ENCODE measurements around the gene UNK.
"Not testable (repeated sequence)": the region's sequence is repeated elsewhere in the genome, so short reads cannot be mapped to it uniquely, and the experiment has no call there.

The UNK gene

DNA sequence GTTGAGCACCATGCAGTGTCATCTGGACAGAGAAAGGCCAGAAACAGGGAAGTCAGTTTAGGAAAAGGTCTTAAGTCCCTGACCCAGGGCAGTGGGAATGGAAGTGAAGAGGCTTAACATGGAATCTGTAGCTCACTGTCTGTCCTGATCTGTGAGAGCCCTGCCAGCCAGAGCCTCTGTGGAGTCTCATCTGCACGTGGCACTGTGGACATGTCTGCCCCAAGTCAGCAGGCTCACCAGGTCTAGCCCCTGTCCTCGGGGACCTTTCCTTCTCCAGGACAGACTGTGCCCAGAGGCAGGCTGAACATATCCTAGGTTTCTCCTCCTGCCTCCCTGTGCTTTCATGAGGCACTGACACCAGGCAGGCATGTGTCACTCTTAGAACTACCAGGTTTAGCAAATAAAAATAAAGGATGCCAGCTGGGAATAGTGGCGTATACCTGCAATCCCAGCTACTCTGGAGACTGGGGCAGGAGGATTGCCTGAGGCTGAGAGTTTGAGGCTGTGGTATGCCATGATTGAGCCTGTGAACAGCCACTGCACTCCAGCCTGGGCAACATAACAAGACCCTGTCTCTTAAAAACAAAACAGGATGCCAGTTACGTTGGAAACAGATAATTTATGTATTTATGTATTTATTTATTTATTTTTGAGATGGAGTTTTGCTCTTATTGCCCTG is 22.4 kb downstream of the UNK start:
- DNase-seq = no peak

- DNase-seq = no peak
These were observed 23.3 kb downstream of the UNK start for GRCh38 chr17:75807861-75808260.

GRCh38 chr17:75808549-75808904 is 23.9 kb downstream of the UNK start:
- no peak for DNase-seq

DNA sequence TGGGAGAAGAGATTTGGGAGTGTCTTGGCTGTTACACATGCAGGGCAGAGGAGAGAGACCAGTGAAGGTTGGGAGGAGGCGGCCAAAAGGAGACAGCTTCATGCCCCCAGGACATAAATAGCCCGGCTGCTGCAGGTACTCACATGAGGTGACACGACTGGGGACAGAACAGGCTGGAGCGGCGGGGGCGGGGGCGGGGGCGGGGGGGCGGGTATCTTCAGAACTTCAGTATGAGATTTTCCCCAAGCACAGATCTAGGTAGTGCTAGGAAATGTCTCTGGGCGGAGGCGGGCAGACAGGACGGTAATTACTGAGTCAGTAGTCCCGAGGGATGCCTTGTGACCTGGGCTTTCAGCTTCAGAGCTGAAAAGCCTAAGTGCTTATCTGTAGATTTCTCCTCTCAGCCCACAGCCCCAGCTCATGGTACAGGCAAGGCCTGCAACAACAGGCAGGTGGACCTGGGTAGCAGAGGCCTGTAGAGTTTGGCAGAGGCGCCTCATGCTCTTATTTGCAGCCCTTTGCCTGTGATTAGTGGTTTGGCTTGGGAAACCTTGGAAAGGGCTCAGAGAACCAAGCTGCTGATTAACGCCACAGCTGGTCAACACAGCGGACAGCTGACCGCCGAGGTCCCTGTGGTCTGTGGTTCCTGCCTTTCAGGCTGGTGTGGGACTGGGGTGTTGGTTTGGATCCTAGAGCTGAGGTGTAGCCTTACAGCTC is 24.5 kb downstream of the UNK start:
- peak in 1 of 2 experiments; percentile 31 for DNase-seq

GRCh38 chr17:75809631-75810111 is 25.1 kb downstream of the UNK start:
- DNase-seq = no peak

DNA sequence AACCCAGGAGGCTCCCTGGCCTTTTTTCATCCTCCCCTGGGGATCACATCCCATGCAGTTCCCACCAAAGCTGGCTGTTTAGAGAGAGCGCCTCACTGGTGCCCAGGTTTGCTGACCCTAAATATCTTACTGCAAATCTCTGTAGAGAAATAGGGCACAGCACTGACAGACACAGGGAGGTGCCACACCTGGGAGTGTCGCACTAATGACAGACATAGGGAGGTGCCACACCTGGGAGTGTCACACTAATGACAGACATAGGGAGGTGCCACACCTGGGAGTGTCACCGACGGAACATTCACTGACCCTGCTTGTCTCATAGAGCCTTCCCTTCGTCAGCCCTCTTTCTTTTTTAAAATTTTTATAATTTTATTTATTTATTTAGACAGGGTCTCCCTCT is 25.6 kb downstream of the UNK start:
- DNase-seq = no peak

DNA sequence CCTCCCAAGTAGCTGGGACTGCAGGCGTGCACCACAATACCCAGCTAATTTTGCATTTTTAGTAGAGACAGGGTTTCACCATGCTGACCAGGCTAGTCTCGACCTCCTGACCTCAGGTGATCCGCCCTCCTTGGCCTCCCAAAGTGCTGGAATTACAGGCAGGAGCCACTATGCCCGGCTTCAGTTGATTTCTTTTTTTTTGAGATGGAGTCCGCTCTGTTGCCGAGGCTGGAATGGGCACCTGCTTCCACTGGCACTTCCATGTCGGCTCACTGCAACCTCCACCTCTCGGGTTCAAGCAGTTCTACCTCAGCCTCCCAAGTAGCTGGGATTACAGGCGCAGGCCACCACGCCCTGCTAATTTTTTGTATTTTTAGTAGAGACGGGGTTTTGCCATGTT is 26.1 kb downstream of the UNK start:
- DNase-seq = not testable (repeated sequence)

DNA sequence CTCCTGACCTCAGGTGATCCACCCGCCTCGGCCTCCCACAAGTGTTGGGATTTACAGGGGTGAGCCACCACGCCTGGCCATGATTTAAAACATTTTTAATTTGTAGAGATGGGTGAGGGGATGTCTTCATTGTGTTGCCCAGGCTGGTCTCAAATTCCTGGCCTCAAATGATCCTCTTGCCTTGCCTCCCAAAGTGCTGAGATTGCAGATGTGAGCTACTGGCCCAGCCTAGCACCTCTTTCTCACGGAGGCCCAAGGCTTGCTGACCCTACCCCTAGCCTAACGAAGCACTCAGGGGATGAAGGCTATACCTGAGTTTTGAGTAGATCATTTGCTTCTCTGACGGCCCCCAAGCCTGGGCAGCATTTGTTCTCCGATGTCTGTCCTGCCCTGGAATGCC is 26.6 kb downstream of the UNK start:
- DNase-seq = no peak

DNA sequence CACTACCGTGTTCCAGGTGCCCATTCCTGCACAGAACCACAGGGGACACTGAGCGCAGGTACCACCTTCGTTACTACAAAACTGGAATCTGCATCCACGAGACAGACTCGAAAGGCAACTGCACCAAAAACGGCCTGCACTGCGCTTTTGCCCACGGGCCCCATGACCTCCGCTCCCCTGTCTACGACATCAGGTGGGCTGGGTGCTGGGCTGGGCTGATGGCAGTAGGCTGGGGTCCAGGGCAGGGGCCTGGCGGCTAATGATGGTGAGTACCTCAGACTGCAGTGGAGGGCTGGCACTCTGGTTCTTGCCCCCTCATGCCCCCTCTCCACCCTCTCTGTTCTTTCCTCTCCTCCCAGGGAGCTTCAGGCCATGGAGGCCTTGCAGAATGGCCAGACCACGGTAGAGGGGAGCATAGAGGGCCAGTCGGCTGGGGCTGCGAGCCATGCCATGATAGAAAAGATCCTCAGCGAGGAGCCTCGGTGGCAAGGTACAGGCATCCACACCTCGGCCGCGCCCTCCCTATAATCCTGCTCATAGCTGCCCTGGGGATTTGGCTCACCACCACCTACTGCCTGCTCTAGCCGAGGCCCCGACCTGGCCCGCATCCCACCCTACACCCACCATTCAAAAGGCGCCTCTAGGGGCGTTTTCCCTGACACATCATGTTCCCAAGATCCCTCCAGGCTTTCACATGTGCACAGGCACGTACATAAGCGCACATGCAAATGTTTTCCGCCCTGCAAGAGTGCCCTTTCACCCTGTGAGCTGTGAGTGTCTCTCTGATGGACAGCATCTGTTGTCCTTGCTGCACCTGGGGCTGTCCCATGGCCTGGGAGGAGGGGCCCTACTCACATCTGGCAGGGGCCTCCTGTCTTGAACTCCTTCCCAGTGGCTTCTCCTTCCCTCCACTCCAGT is 27.7 kb downstream of the UNK start:
- no peak for DNase-seq

- no peak for DNase-seq
These were observed 28.7 kb downstream of the UNK start for GRCh38 chr17:75813081-75814020.

DNA sequence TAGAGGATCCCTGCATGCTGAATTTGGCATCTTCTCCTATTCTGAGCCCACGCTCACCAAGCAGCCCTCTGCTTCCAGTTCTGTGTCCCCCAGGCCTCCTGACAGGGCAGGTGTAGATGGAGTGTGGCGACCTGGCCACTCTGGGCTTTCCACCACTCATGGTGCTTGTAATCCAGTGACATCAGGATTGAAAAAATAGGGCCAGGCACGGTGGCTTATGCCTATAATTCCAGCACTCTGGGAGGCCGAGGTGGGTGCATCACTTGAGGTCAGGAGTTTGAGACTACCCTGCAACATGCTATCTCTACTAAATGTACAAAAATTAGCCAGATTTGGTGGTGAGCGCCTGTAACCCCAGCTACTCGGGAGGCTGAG is 29.4 kb downstream of the UNK start:
- DNase-seq = no peak

DNA sequence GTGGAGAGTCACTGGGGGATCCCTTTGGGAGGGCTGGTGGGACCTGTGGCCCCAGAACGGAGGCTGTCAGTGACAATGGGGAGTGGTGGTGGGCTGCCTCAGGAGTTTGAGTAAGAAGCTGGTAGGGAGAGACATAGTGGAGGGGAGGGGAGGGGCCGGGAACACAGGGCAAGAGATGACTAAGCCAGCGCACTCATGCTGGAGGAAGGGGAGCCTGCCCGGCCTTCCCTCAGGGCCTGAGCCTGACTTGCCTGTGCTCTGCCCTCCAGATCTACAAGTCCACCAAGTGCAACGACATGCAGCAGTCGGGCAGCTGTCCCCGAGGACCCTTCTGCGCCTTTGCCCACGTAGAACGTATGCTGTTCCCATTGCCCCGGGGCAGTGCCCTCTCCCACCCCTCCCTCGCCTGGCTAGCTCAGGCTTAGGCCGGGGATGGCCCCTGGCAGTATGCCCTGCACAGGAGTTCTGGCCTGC is 30.3 kb downstream of the UNK start:
- DNase-seq = no peak

DNA sequence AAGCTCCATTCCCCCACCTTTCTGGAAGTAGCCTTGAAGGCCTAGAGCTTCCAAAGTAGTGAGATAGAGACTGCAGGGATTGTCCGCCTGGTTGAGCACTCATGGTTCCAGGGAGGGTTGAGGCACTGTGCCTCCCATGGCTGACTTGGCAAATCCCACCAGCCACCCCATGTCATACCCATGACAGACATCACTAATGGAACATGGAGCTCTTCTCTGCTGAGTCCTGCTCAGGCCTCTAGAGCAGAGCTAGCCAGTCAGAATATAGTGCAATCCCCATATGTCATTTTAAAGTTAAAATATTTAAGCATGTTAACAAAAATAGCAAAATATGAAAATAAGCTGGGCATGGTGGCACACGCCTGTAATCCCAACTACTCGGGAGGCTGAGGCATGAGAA is 30.8 kb downstream of the UNK start:
- DNase-seq = no peak

- DNase-seq = no peak
These were observed 32.1 kb downstream of the UNK start for GRCh38 chr17:75816693-75817092.

GRCh38 chr17:75817571-75817970 is 33.0 kb downstream of the UNK start:
- DNase-seq = no peak

- no peak for DNase-seq
These were observed 33.8 kb downstream of the UNK start for GRCh38 chr17:75818326-75818885.

GRCh38 chr17:75819116-75819515 is 34.5 kb downstream of the UNK start:
- no peak for DNase-seq

GRCh38 chr17:75819678-75820077 is 35.1 kb downstream of the UNK start:
- DNase-seq = no peak

- DNase-seq = no peak
These were observed 35.8 kb downstream of the UNK start for GRCh38 chr17:75820094-75821080.

- no peak for DNase-seq
These were observed 36.9 kb downstream of the UNK start for GRCh38 chr17:75821552-75821951.
